GM12891 (cell line): ENCODE measurements around the gene IGSF10.

Experiments used
- POLR2A ChIP-seq: IDR thresholded peaks from 2 replicates; pipeline ENCODE4 v1.6.1; 2011; ENCODE audit warnings: low read depth, low read length, control low read depth
- SPI1 ChIP-seq: IDR thresholded peaks from 2 replicates; pipeline ENCODE4 v1.6.1; 2011; ENCODE audit warnings: low read depth, low read length, control low read depth
- TAF1 ChIP-seq: IDR thresholded peaks from 2 replicates; pipeline ENCODE4 v1.6.1; 2011; ENCODE audit warnings: low read depth, low read length, control low read depth

GRCh38 chr3:151436675-151437446 lies 24.0 kb downstream of the IGSF10 start:
- no peak for TF ChIP-seq POLR2A
- TF ChIP-seq SPI1, result no peak
- TF ChIP-seq TAF1, result no peak
